HL-60 (cell line): ENCODE measurements around the gene MISP3.

Experiments
- POLR2AphosphoS5 ChIP-seq: IDR thresholded peaks from 2 replicates; pipeline ENCODE4 v1.6.1; 2012; ENCODE audit warnings: low read depth
- TF ChIP-seq, protein P1 (sequence below): IDR thresholded peaks from one replicate; pipeline ENCODE4 v1.5.1; 2011; ENCODE audit warnings: low read length, control low read depth, inconsistent platforms; ENCODE audit not compliant: insufficient read depth

- TF ChIP-seq, protein P1, sequence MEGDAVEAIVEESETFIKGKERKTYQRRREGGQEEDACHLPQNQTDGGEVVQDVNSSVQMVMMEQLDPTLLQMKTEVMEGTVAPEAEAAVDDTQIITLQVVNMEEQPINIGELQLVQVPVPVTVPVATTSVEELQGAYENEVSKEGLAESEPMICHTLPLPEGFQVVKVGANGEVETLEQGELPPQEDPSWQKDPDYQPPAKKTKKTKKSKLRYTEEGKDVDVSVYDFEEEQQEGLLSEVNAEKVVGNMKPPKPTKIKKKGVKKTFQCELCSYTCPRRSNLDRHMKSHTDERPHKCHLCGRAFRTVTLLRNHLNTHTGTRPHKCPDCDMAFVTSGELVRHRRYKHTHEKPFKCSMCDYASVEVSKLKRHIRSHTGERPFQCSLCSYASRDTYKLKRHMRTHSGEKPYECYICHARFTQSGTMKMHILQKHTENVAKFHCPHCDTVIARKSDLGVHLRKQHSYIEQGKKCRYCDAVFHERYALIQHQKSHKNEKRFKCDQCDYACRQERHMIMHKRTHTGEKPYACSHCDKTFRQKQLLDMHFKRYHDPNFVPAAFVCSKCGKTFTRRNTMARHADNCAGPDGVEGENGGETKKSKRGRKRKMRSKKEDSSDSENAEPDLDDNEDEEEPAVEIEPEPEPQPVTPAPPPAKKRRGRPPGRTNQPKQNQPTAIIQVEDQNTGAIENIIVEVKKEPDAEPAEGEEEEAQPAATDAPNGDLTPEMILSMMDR: no peak
- TF ChIP-seq POLR2AphosphoS5: no peak
These were observed 39.6 kb downstream of the MISP3 start for GRCh38 chr19:14112051-14112808.
